ENCODE results near the gene ZBTB7C. TPM values are rescaled to one million over a fixed set of nuclear protein-coding genes. Genes with fewer than 3 reads are reported as not detected.

ZBTB7C gene
- polyA plus RNA-seq, 1 donor (not counting 4 experiments of a cell fraction or from before 2014, with no cell fraction given) = 0.58 TPM

DNA sequence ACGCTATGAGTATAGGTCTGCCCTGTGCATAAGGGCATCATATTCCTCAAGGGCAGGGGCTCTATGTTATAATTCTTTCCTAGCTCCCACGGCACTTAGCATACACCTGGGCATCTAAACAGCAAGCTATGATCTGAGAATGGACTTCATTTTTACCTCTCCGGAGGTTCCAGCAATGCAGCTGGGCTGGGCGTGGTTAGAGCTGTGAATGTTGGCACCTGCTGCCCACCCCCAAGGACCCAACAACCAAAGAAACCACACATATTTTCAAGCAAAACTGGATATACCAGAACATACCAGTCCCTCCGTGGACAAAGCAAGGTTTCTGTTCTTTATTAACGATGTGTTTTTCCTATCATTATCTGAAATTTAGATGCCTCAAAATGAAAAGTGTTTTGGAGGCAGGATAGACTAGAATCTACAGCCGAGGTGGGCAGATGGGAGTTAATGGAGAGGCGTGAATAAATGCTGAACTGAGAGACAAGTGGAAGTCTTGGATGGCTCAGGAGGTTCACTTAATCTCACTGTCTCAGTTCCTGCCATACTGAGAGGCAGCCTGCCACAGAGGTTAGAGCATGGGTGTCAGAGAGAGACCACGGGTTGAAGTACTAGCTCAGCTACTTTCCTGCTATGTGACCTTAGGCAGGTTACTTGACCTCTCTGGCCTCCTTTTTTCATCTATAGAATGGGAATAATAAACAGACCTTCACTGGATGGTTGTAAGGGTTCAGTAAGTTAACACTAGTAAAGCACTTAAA, 292.1 kb downstream of the ZBTB7C start:
- no peaks in the 10 kb centered on the region for H3K9me1 ChIP-seq (ENCODE audit: control insufficient read depth, extremely low read depth, insufficient read depth, low read length)
- no peak for TF ChIP-seq CTCF (optimal IDR thresholded peaks at IDR 0.05 in 1 of 3, IDR thresholded peaks at IDR 0.05 in 1 of 3, conservative IDR thresholded peaks at IDR 0.05 in 1 of 3; ENCODE audit: extremely low read depth in 1 of 3, insufficient read depth in 2 of 3, low read length in 3 of 3)
- no peak for TF ChIP-seq EZH2 (IDR thresholded peaks at IDR 0.05; ENCODE audit: low read length)
- peaks cover 11% of the 10 kb centered on the region for H3K4me1 ChIP-seq (ENCODE audit: control insufficient read depth, extremely low read depth, insufficient read depth, low read length)
- H4K20me1 ChIP-seq (ENCODE audit: control insufficient read depth, extremely low read depth, insufficient read depth, low read length) = no peaks in the 10 kb centered on the region
- H3K4me2 ChIP-seq (ENCODE audit: control insufficient read depth, extremely low read depth, insufficient read depth, low read depth, low read length) = no peak overlapping the region
- no peak overlapping the region for H3K27ac ChIP-seq (ENCODE audit: control insufficient read depth, insufficient read depth, low read length)
- no peaks in the 10 kb centered on the region for H3K27me3 ChIP-seq (ENCODE audit: control insufficient read depth, extremely low read depth, insufficient read depth, low read length)
- DNase-seq (ENCODE audit: low read depth, low spot score) (no peak), FAIRE-seq (no peak)
- no peaks in the 10 kb centered on the region for H3K9me3 ChIP-seq (ENCODE audit: control insufficient read depth, low read depth, low read length)
- dilution Hi-C loops (cut with MboI; ENCODE audit: extremely low pct_ligation_motif_present, low sequenced_read_pairs) = no loop called here
- no peak overlapping the region for H3K9ac ChIP-seq (ENCODE audit: control insufficient read depth, extremely low read depth, insufficient read depth, low read length)
- no peak overlapping the region for H2AFZ ChIP-seq (ENCODE audit: control insufficient read depth, low read length)
- H3K79me2 ChIP-seq (ENCODE audit: control insufficient read depth, insufficient read depth, low read length) = no peaks in the 10 kb centered on the region
- H3K36me3 ChIP-seq (ENCODE audit: control insufficient read depth in 2 of 2, extremely low read depth in 1 of 2, insufficient read depth in 2 of 2, low read length in 2 of 2) = no peaks in the 10 kb centered on the region
- no peak overlapping the region for H3K4me3 ChIP-seq (ENCODE audit: control insufficient read depth in 2 of 3, extremely low read depth in 1 of 3, insufficient read depth in 2 of 3, low read depth in 1 of 3, low read length in 3 of 3)

DNA sequence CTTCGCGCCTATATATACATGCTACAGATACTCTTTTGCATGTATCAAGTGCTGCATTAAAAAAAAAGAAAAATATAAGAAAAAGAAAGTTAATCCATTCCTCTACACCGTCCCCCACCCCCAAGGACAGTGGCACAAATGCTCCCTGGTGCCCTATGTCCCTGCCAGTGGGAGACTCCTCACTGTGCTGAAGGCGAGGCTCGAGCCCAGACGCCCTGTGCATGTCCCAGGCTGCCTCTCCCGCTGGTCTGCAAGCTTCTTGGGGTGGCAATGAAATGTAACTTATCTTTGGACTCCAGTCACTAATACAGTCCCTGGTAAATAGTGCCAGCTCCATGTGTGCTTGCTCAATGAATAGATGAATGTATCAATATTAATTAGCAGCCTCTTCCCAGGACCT, 293.2 kb downstream of the ZBTB7C start:
- dilution Hi-C loops (cut with MboI; ENCODE audit: extremely low pct_ligation_motif_present, low sequenced_read_pairs) = no loop called here
- H3K36me3 ChIP-seq (ENCODE audit: control insufficient read depth in 2 of 2, extremely low read depth in 1 of 2, insufficient read depth in 2 of 2, low read length in 2 of 2) = no peaks in the 10 kb centered on the region
- no peaks in the 10 kb centered on the region for H3K9me3 ChIP-seq (ENCODE audit: control insufficient read depth, low read depth, low read length)
- no peak overlapping the region for H3K9ac ChIP-seq (ENCODE audit: control insufficient read depth, extremely low read depth, insufficient read depth, low read length)
- DNase-seq (ENCODE audit: low read depth, low spot score) = no peak
- no peak overlapping the region for H3K4me2 ChIP-seq (ENCODE audit: control insufficient read depth, extremely low read depth, insufficient read depth, low read depth, low read length)
- no peak for TF ChIP-seq EZH2 (IDR thresholded peaks at IDR 0.05; ENCODE audit: low read length)
- TF ChIP-seq CTCF (optimal IDR thresholded peaks at IDR 0.05 in 1 of 3, IDR thresholded peaks at IDR 0.05 in 1 of 3, conservative IDR thresholded peaks at IDR 0.05 in 1 of 3; ENCODE audit: extremely low read depth in 1 of 3, insufficient read depth in 2 of 3, low read length in 3 of 3) = no peak
- no peak overlapping the region for H3K27ac ChIP-seq (ENCODE audit: control insufficient read depth, insufficient read depth, low read length)
- no peaks in the 10 kb centered on the region for H3K27me3 ChIP-seq (ENCODE audit: control insufficient read depth, extremely low read depth, insufficient read depth, low read length)
- peaks cover 11% of the 10 kb centered on the region for H3K4me1 ChIP-seq (ENCODE audit: control insufficient read depth, extremely low read depth, insufficient read depth, low read length)
- H4K20me1 ChIP-seq (ENCODE audit: control insufficient read depth, extremely low read depth, insufficient read depth, low read length) = no peaks in the 10 kb centered on the region
- H3K9me1 ChIP-seq (ENCODE audit: control insufficient read depth, extremely low read depth, insufficient read depth, low read length) = no peaks in the 10 kb centered on the region
- no peak for FAIRE-seq
- no peak overlapping the region for H2AFZ ChIP-seq (ENCODE audit: control insufficient read depth, low read length)
- H3K4me3 ChIP-seq (ENCODE audit: control insufficient read depth in 2 of 3, extremely low read depth in 1 of 3, insufficient read depth in 2 of 3, low read depth in 1 of 3, low read length in 3 of 3) = no peak overlapping the region
- no peaks in the 10 kb centered on the region for H3K79me2 ChIP-seq (ENCODE audit: control insufficient read depth, insufficient read depth, low read length)
